ENCODE measurements around the gene KSR1.

GRCh38 chr17:27569257-27569722 lies 113.0 kb downstream of the KSR1 start:
- no peak for TF ChIP-seq EP300 (IDR thresholded peaks at IDR 0.05; ENCODE audit: borderline replicate concordance)
- no peak for TF ChIP-seq USF1 (IDR thresholded peaks at IDR 0.05)
- no peak for TF ChIP-seq CEBPB (IDR thresholded peaks at IDR 0.05)
- no peak for TF ChIP-seq YY1 (IDR thresholded peaks at IDR 0.05; ENCODE audit: low read depth)
- no peak for TF ChIP-seq FOXM1 (IDR thresholded peaks at IDR 0.05; ENCODE audit: borderline replicate concordance, low read depth)
- no peak for TF ChIP-seq TAF1 (IDR thresholded peaks at IDR 0.05; ENCODE audit: low read depth)
- TF ChIP-seq TCF12 (IDR thresholded peaks at IDR 0.05; ENCODE audit: low read depth) = no peak
- TF ChIP-seq REST (IDR thresholded peaks at IDR 0.05; ENCODE audit: low read depth) = no peak
